NCI-H1105 treated with DMSO at 0.1 percent for 48 hours (cell line): ENCODE measurements around the gene SH3GLB2.
"Not testable (repeated sequence)": the region's sequence is repeated elsewhere in the genome, so short reads cannot be mapped to it uniquely, and the experiment has no call there.

ENCODE experiments used
- DNase-seq: peaks from one replicate; lab custom pipeline; 2025; lab: John Stamatoyannopoulos, UW

Gene SH3GLB2

GRCh38 chr9:128998462-128998861 lies 29.7 kb downstream of the SH3GLB2 start:
- DNase-seq = no peak

GRCh38 chr9:128995791-128996190 lies 32.3 kb downstream of the SH3GLB2 start:
- DNase-seq = no peak

DNA sequence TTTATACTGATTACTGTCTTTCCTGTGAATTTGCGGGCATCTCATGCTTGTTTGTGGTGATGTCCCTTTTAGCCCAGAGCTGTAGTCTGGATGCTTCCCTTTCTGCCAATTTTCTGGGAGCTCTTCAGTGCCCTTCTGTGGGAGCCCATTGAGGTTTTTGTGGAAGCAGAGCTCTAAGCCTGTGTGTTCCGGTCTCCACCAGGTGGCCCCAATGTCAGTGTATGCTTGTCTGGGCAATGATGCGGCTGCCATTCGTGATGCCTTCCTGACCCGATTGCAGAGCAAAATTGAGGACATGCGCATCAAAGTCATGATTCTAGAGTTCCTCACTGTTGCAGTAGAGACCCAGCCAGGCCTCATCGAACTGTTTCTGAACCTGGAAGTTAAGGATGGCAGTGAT lies 35.1 kb downstream of the SH3GLB2 start:
- no peak for DNase-seq

- DNase-seq = no peak
These were observed 40.3 kb downstream of the SH3GLB2 start for GRCh38 chr9:128987805-128988204.

- DNase-seq = no peak
These were observed 41.5 kb downstream of the SH3GLB2 start for GRCh38 chr9:128986671-128987070.

DNA sequence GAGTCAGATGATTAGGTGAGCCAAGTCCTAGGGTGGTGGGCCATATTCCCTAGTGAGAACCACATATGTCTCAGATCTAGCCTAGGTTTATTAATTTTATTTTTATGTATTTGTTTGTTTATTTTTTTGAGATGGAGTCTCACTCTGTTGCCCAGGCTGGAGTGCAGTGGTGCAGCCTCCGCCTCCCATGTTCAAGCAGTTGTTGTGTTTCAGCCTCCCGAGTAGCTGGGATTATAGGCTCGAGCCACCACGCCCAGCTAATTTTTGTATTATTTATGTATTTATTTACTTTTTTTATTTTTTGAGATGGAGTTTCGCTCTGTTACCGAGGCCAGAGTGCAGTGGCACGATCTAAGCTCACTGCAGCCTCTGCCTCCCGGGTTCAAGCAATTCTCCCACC lies 44.6 kb downstream of the SH3GLB2 start:
- DNase-seq = no peak

DNA sequence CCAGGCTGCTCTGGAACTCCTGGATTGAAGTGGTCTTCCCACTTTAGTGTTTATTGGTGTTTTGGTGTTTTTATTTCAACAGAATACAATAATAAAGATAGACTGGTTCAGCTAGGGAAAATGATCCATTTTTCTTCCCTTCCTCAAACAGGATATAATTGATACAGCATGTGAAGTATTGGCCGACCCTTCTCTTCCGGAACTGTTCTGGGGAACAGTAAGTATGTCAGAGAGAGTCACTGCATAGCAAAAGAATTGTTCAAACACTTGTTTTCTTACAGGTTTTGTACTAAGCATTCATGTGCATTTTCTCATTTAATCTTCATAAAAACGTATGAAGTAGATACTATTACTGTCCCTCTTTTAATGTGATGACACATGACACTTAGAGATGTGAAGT lies 49.0 kb downstream of the SH3GLB2 start:
- DNase-seq = no peak

DNA sequence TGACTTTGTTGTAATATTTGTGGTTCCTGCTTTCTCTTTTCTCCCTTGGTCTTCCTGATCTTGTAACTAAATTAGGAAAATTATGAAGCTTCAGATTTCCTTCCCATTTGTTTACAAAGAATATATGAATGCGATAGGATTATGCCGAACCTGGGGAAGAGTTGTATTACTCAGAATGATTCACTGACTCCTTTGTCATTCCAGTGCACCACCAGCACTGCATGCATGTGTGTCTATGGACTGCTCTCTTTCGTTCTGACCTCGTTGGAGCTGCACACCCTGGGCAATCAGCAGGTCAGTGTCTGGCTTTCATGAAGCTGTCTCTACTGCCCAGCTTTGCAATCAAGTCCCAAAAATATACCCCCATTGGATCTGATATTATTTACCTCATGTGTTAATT lies 55.2 kb downstream of the SH3GLB2 start:
- DNase-seq = no peak

- DNase-seq = no peak
These were observed 58.6 kb downstream of the SH3GLB2 start for GRCh38 chr9:128969491-128969890.

GRCh38 chr9:128961403-128961802 lies 66.7 kb downstream of the SH3GLB2 start:
- not testable (repeated sequence) for DNase-seq
